GM19324 (cell line): Measurements from ENCODE around the gene ZNF384.
"Not testable (repeated sequence)": the region's sequence is repeated elsewhere in the genome, so short reads cannot be mapped to it uniquely, and the experiment has no call there.

Source experiments
- ATAC-seq: cut with Tn5 transposase; IDR thresholded peaks from one replicate; pipeline ENCODE4 v1.9.1; 2021; ENCODE audit warnings: mild to moderate bottlenecking, moderate library complexity; ENCODE audit not compliant: unreplicated experiment, low FRiP score

Gene ZNF384

GRCh38 chr12:6688999-6689882, at the start of gene ZNF384:
ZNF384 (minus strand) TSS chr12:6689375; CDS start chr12:6679520, 9,855 bp downstream.
- peak; percentile 88 for ATAC-seq

DNA sequence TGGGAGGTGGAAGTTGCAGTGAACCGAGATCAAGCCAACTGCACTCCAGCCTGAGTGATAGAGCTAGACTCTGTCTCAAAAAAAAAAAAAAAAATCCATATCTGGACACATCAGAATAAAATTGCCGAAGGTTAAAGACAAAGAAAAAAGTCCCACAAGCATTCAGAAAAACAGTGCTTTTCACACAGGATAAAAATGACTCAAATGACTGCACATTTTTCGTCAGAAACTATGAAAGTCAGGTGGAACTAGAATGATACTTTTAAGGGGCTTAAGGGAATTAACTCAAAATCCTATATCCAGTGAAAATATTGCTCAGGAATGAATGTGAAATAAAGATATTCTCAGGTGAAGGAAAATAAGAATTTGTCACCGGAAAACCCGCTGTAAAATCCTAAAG, 47.6 kb upstream of the ZNF384 start:
- ATAC-seq, result no peak

DNA sequence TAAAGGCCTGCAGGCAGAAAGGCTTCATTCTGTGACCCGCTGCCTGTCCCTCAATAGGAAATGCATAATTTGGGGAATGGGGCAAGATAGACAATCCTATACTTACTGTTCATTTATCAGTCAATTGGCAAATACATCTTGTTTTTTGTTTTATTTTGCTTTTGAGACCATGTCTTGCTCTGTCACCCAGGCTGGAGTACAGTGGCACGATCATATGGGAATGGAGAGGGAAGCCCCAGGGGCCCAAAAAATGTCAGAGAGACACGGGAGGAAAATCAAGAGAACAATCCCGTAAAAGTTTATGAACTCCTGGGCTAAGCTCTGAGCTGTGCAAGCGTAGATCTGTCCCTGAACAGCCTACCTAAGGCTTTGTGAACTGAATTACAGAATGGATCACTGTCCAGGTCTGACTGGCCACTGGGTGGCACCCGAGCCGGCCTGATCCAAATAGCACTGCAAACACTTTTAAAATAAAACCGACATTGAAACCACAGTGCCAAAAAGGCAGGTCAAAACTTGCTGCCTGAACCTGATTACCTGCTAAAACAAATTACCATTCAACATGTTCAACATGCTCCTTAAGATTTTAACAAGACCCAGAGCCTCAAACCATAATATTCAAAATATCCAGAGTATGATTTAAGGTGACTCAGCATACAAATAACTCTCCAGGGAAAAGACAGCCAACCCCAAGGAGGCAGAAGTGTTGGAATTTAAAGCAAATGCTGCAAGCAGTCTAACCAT, 46.4 kb upstream of the ZNF384 start:
- ATAC-seq, result no peak

GRCh38 chr12:6734506-6735387, 45.6 kb upstream of the ZNF384 start:
- ATAC-seq, result no peak

DNA sequence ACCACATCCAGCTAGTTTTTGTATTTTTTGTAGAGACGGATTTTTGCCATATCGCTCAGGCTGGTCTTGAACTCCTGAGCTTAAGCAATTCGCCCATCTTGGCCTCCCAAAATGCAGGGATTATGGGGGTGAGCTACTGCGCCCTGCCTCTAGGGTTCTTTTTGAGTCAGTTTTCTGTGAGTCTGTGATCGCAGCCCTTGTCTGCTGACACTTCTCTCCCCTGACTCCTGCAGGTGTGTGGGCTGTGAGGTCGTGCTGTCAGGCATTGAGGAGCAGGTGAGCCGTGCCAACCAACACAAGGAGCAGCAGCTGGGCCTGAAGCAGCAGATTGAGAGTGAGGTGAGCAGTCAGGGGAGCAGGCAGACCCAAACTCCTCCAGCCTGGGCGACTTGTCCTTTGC, 41.0 kb upstream of the ZNF384 start:
- no peak for ATAC-seq

DNA sequence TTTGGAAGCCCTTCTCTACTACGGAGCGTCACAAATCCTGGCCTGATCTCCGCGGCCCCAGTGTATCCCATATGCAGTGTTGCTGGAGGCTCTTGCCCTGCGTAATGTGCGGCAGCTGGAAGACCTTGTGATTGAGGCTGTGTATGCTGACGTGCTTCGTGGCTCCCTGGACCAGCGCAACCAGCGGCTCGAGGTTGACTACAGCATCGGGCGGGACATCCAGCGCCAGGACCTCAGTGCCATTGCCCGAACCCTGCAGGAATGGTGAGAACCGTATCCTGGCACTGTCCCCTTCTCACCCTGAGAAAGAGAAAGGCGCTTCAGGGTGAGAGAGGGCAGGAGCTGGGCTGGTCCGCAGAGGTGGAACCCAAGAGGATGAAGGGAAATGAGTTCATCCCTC, 40.0 kb upstream of the ZNF384 start:
- ATAC-seq, result no peak

- no peak for ATAC-seq
These were observed 36.2 kb upstream of the ZNF384 start for GRCh38 chr12:6725350-6725749.

DNA sequence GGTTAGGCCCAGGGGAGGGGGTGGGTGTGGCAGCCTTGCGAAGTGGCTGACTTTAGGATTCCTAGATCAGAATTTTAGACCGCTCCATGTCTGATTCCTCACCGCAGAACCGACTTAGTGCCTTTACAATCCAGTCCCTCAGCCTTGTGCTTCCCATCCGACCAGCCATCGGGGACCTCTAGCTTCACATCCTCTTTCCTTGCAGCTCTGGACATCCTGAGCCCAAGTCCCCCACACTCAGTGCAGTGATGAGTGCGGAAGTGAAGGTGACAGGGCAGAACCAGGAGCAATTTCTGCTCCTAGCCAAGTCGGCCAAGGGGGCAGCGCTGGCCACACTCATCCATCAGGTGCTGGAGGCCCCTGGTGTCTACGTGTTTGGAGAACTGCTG, 35.2 kb upstream of the ZNF384 start:
- ATAC-seq, result peak; percentile 12

- ATAC-seq, result peak; percentile 97
These were observed 34.6 kb upstream of the ZNF384 start, which contains the start of gene COPS7A for GRCh38 chr12:6723607-6724408. COPS7A (plus strand) TSS chr12:6724046; CDS start chr12:6724657, 611 bp downstream.

GRCh38 chr12:6722863-6723262, 33.7 kb upstream of the ZNF384 start:
- no peak for ATAC-seq

DNA sequence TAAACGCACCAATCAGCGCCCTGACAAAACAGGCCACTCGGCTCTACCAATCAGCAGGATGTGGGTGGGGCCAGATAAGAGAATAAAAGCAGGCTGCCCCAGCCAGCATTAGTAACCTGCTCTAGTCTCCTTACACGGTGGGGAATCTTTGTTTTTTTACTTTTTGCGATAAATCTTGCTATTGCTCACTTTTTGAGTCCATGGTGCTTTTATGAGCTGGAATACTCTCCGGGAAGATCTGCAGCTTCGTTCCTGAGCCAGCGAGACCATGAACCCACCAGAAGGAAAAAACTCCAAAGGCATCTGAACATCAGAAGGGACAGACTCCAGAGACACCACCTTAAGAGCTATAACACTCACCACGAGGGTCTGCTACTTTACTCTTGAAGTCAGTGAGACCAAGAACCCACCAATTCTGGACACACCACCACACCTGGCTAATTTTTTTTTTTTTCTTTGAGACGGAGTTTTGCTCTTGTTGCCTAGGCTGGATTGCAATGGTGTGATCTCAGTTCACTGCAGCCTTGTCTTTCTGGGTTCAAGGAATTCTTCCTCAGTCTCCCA, 27.8 kb upstream of the ZNF384 start:
- ATAC-seq, result no peak

DNA sequence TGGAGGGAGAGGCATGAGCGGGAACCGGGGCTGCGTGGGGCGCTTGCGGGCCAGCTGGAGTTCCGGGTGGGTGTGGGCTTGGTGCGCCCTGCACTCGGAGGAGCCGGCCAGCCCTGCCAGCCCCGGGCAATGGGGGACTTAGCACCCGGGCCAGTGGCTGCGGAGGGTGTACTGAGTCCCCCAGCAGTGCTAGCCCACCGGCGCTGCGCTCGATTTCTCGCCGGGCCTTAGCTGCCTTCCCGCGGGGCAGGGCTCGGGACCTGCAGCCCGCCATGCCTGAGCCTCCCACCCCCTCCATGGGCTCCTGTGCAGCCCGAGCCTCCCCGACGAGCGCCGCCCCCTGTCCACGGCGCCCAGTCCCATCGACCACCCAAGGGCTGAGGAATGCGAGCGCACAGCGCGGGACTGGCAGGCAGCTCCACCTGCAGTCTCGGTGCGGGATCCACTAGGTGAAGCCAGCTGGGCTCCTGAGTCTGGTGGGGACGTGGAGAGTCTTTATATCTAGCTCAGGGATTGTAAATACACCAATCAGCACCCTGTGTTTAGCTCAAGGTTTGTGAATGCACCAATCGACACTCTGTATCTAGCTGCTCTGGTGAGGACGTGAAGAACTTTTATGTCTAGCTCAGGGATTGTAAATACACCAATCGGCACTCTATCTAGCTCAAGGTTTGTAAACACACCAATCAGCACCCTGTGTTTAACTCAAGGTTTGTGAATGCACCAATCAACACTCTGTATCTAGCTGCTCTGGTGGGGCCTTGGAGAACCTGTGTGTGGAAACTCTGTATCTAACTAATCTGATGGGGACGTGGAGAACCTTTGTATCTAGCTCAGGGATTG, 27.1 kb upstream of the ZNF384 start:
- not testable (repeated sequence) for ATAC-seq

GRCh38 chr12:6708960-6709394, 19.8 kb upstream of the ZNF384 start:
- no peak for ATAC-seq

DNA sequence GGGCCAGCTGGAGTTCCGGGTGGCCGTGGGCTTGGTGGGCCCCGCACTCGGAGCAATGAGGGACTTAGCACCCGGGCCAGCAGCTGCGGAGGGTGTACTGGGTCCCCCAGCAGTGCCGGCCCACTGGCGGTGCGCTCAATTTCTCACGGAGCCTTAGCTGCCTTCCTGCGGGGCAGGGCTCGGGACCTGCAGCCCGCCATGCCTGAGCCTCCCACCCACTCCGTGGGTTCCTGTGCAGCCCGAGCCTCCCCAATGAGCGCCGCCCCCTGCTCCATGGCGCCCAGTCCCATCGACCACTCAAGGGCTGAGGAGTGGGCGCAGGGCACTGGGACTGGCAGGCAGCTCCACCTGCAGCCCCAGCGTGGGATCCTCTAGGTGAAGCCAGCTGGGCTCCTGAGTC, 19.2 kb upstream of the ZNF384 start:
- ATAC-seq, result not testable (repeated sequence)

DNA sequence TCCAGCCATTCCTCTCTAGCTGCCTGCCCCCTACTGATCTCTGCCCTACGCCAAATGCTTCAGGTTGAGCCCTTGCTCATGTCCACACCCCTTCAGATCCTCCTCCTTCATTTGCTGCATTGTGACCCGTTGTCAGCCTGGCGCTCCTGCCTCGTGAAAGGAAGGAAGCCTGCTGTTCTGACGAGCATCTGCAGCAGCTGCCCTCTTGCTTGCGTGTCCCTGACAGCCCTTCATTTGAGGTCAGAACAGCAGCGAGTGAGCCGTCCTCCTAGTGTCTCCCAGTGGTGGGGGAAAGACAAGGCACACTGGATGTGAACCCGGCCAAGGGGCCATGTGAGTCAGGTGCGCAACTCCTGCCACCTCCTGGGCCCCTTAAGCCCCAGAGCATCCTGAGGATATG, 14.5 kb upstream of the ZNF384 start:
- ATAC-seq, result no peak

- ATAC-seq, result no peak
These were observed 12.0 kb upstream of the ZNF384 start for GRCh38 chr12:6701078-6701768.

- no peak for ATAC-seq
These were observed 11.5 kb upstream of the ZNF384 start, which contains the start of gene PIANP for GRCh38 chr12:6700646-6701051. PIANP (minus strand) TSS chr12:6700815; CDS start chr12:6698061, 2,754 bp downstream.
